Neural crest cell (in vitro differentiated cells): ENCODE data around the gene TAOK2. TPM values are rescaled to one million over a fixed set of nuclear protein-coding genes. Genes with fewer than 3 reads are reported as not detected.
A peak's percentile ranks its signal among the peaks of the same experiment; 100 is the strongest.

Experiments
- DNase-seq: peaks from one replicate; pipeline ENCODE4 v3.0.0; 2021; ENCODE audit warnings: low read depth, mixed read lengths, low spot score
- H3K27ac Mint-ChIP-seq: one replicate; pipeline ENCODE4 v1.8.0; 2021; ENCODE audit warnings: mild to moderate bottlenecking, mixed read lengths; ENCODE audit not compliant: unreplicated experiment
- H3K27me3 Mint-ChIP-seq: 2 replicates; pipeline ENCODE4 v1.8.0; 2021; ENCODE audit warnings: low read depth, mild to moderate bottlenecking, mixed read lengths
- H3K36me3 Mint-ChIP-seq: 2 replicates; pipeline ENCODE4 v1.8.0; 2021; ENCODE audit warnings: low read depth, mild to moderate bottlenecking, mixed read lengths
- H3K4me1 Mint-ChIP-seq: 2 replicates; pipeline ENCODE4 v1.8.0; 2021; ENCODE audit warnings: mixed read lengths
- H3K4me3 Mint-ChIP-seq: one replicate; pipeline ENCODE4 v1.8.0; 2021; ENCODE audit warnings: mild to moderate bottlenecking, mixed read lengths
- H3K9me3 Mint-ChIP-seq: 2 replicates; pipeline ENCODE4 v1.8.0; 2021; ENCODE audit warnings: mixed read lengths
- total RNA-seq: library from RNA; stranded (reverse); gene quantifications from 2 replicates; pipeline ENCODE4 v1.2.1, GENCODE V29; 2021
- TF ChIP-seq, protein P1 (sequence below): fragments of 200-600 bp; sonication (generic); conservative IDR thresholded peaks from 2 replicates; pipeline ENCODE4 v1.5.0; 2021; ENCODE audit warnings: antibody characterized with exemption, mild to moderate bottlenecking

Gene TAOK2
- total RNA-seq, 1 donor from 2014 or later, result 73.2 TPM

DNA sequence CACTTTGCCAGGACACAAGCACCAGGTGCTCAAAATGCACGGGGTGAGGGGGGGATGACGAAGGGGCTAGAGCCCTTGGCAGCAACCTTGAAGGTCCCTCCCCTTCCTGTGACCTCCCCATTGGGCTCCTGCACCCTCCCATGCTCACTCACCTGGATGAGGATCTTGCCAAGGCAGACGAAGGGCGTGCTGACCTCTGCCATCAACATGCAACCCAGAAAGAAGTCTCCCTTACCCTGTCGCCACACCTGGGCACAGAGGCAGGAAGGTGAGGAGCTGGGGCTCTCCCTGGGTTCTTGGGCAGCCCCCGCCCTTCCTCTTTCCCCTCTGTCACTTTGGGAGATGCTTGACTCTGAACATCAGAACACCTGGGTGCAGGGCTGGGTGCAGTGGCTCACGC is 51.9 kb downstream of the TAOK2 start:
- H3K27ac Mint-ChIP-seq, result peak overlapping the region; percentile 50
- peaks cover 15% of the 10 kb centered on the region for H3K4me1 Mint-ChIP-seq
- TF ChIP-seq, protein P1, sequence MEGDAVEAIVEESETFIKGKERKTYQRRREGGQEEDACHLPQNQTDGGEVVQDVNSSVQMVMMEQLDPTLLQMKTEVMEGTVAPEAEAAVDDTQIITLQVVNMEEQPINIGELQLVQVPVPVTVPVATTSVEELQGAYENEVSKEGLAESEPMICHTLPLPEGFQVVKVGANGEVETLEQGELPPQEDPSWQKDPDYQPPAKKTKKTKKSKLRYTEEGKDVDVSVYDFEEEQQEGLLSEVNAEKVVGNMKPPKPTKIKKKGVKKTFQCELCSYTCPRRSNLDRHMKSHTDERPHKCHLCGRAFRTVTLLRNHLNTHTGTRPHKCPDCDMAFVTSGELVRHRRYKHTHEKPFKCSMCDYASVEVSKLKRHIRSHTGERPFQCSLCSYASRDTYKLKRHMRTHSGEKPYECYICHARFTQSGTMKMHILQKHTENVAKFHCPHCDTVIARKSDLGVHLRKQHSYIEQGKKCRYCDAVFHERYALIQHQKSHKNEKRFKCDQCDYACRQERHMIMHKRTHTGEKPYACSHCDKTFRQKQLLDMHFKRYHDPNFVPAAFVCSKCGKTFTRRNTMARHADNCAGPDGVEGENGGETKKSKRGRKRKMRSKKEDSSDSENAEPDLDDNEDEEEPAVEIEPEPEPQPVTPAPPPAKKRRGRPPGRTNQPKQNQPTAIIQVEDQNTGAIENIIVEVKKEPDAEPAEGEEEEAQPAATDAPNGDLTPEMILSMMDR, result no peak
- H3K4me3 Mint-ChIP-seq, result no peak overlapping the region
- peaks cover 31% of the 10 kb centered on the region for H3K27me3 Mint-ChIP-seq
- no peaks in the 10 kb centered on the region for H3K36me3 Mint-ChIP-seq
- no peaks in the 10 kb centered on the region for H3K9me3 Mint-ChIP-seq
- DNase-seq, result no peak

DNA sequence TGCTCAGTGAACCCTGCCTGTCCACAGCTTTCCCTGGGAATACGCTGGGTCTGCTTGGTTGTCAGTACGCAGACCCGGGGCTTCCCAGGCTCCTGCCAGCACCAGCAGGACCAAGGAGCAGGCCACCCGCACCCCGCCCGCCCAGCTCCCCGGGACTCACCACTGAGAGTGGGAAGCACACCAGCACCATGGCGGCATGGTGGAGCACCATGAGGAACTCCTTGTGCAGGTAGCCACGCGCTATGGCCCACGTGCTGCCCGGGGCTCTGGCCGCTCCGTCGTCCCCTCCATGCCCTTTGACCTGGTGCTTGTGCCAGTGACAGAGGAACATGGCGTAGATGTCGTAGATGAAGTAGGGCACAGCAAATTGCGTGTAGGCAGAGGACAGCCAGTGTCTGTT is 52.8 kb downstream of the TAOK2 start:
- Mint-ChIP-seq H3K27ac (no peak overlapping the region), H3K36me3 (no peaks in the 10 kb centered on the region), H3K27me3 (peaks cover 33% of the 10 kb centered on the region), H3K4me3 (no peak overlapping the region), H3K9me3 (no peaks in the 10 kb centered on the region), H3K4me1 (peaks cover 11% of the 10 kb centered on the region)
- DNase-seq, result no peak
- TF ChIP-seq, protein P1, result no peak

DNA sequence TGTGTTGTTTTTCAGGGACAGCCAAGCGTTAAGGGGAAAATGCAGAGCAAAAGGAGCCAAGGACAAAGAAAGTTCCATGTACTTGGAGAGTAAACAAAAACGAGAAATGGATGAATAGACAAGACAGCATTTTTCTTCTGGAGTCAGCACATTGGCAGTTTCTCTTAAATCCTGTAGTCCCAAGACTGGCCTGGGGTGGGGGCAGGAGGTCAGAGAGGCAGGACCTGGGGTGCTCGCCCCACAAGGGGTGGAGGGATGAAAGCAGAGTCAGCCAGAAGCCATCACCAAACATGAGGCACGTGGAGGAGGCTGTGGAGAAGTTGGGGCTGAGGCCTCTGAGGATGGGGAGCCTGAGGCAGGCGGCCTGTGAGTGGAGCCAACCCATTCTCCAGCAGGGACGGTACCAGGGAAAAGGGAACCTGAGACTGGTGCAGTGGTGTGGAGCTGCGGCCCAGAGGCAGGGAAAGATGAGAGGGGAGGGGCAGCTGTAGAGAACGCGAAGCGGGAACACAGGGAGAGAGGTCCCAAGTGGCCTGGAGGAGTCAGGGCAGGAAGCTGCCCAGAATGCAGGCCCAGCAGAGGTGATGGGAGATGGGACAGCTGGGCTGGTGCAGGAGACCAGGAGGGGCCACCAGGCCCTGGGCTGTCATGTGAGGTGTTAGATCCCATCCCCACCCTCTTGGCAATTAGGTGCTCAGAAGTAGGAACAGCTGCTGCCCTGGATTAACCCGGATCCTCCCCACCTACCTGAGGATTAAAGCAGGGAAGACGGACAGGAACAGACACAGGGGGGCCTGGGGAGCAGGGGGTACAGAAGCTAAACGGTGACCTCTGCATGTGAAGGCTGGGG is 54.1 kb downstream of the TAOK2 start:
- Mint-ChIP-seq H3K27ac (no peak overlapping the region), H3K9me3 (no peaks in the 10 kb centered on the region), H3K27me3 (peaks cover 40% of the 10 kb centered on the region), H3K36me3 (no peaks in the 10 kb centered on the region), H3K4me3 (peak overlapping the region; percentile 47), H3K4me1 (peaks cover 20% of the 10 kb centered on the region)
- TF ChIP-seq, protein P1, result no peak
- DNase-seq, result no peak

DNA sequence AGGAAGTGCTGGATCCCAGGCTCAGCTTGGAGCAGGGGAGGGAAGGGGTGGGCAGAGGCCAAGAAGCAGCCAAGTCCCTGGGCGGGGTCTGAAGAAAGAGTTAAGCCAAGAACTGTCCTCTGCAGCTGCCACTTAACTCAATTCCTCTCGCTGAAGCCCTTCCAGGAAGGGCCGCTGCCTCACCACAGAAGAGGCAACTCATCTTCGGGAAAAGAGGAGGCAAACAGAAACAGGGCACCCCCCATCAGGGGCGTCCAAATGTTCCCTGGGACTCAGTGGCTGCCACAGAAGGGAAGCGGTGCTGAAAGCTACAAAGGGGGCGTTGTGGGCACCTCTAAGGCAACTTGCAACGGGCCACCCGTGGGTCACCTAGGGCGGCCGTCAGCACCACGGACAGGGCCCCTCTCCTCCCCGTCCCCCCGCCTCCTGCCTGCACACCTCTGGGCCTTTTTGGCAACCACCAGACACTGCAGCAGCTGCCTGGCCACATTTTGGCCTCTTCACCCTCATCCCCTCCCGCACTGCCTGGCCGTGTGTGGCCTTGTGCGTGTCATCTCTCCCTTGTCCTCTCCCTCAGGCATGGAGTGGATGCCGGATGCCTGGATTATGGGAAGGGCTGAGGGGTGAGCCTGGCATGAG is 54.9 kb downstream of the TAOK2 start:
- H3K4me3 Mint-ChIP-seq, result no peak overlapping the region
- TF ChIP-seq, protein P1, result no peak
- H3K4me1 Mint-ChIP-seq, result peaks cover 20% of the 10 kb centered on the region

DNA sequence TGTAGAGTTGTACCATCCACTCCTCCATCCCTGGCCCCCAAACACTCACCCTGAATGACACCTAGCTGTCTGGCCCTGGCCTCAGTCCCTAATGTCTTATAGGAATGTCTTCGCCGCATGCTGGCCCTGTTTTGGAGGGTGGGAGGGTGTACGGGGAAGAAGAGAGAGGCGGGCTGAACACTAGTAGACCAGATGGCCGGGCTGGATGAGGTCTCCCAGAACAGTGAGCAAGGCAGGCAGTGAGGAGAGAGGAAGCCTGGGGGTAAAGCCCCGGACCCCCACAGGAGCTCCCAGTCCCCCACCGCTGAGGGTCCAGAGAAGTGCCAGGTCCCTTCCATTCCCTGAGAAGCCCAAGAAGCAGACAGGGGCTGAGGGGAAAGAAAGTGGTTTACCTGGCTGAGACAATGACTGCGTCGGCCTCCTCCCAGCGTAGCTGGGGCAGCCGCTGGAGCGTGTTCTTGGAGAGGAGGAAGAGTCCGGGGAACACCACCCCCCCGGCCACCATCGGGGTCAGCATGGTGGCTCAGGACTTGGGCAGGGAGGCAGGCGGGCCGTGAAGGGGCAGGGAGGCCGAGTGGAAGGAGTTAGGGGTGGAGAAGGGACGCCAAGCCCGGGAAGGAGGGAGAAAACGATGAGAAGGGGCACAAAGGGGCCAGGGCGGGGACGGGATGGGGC is 56.5 kb downstream of the TAOK2 start:
- Mint-ChIP-seq H3K4me1 (peaks cover 20% of the 10 kb centered on the region), H3K36me3 (no peaks in the 10 kb centered on the region), H3K9me3 (no peaks in the 10 kb centered on the region), H3K27me3 (peaks cover 46% of the 10 kb centered on the region), H3K27ac (no peak overlapping the region), H3K4me3 (peak overlapping the region; percentile 77)
- DNase-seq, result no peak
- TF ChIP-seq, protein P1, result no peak

More for the DNA sequence above, 54.9 kb downstream of the TAOK2 start:
- no peaks in the 10 kb centered on the region for H3K9me3 Mint-ChIP-seq
- no peak overlapping the region for H3K27ac Mint-ChIP-seq
- peaks cover 40% of the 10 kb centered on the region for H3K27me3 Mint-ChIP-seq
- DNase-seq, result no peak
- no peaks in the 10 kb centered on the region for H3K36me3 Mint-ChIP-seq
